Osteoblast (primary cell): ENCODE results near the gene MAPT. TPM values are rescaled to one million over a fixed set of nuclear protein-coding genes. Genes with fewer than 3 reads are reported as not detected.
A peak's percentile ranks its signal among the peaks of the same experiment; 100 is the strongest.

Experiments used
- DNase-seq: peaks from one replicate; pipeline ENCODE4 v3.0.0; 2011; ENCODE audit warnings: low spot score, mixed read lengths; ENCODE audit not compliant: insufficient read length; ENCODE audit errors: missing footprints
- H2AFZ ChIP-seq: 2 replicates; pipeline ENCODE4 v1.6.0; 2011; ENCODE audit warnings: mild to moderate bottlenecking, low read length
- H3K27ac ChIP-seq: 2 replicates; pipeline ENCODE4 v1.5.1; 2011; ENCODE audit warnings: mild to moderate bottlenecking, low read depth, low read length, moderate library complexity
- H3K27me3 ChIP-seq: 2 replicates; pipeline ENCODE4 v1.6.0; 2012; ENCODE audit warnings: mild to moderate bottlenecking, control low read depth, inconsistent platforms, low read length, moderate library complexity; ENCODE audit not compliant: insufficient read depth
- H3K36me3 ChIP-seq: 2 replicates; pipeline ENCODE4 v1.5.1; 2011; ENCODE audit warnings: mild to moderate bottlenecking, low read length, control low read depth, moderate library complexity; ENCODE audit not compliant: insufficient read depth
- H3K4me1 ChIP-seq: 2 replicates; pipeline ENCODE4 v1.5.1; 2011; ENCODE audit warnings: mild to moderate bottlenecking, low read length, control low read depth, moderate library complexity; ENCODE audit not compliant: insufficient read depth
- H3K4me2 ChIP-seq: 2 replicates; pipeline ENCODE4 v1.6.0; 2011; ENCODE audit warnings: mild to moderate bottlenecking, low read length; ENCODE audit not compliant: insufficient read depth
- H3K4me3 ChIP-seq: fragments of 200-600 bp; sonication (generic); 3 replicates; pipeline ENCODE4 v1.5.1; 2012; ENCODE audit warnings: mild to moderate bottlenecking, low read length, inconsistent platforms; ENCODE audit not compliant: insufficient read depth
- H3K79me2 ChIP-seq: 2 replicates; pipeline ENCODE4 v1.6.0; 2012; ENCODE audit warnings: mild to moderate bottlenecking, low read length, control low read depth, inconsistent platforms; ENCODE audit not compliant: insufficient read depth
- H3K9me3 ChIP-seq: 2 replicates; pipeline ENCODE4 v1.5.1; 2011; ENCODE audit warnings: low read depth, low read length, control low read depth
- H4K20me1 ChIP-seq: 2 replicates; pipeline ENCODE4 v1.6.0; 2012; ENCODE audit warnings: mild to moderate bottlenecking, low read length, control low read depth; ENCODE audit not compliant: insufficient read depth
- CTCF ChIP-seq: IDR thresholded peaks from 2 replicates; pipeline ENCODE4 v1.5.1; 2011; ENCODE audit warnings: mild to moderate bottlenecking, low read depth, low read length, moderate library complexity; ENCODE audit errors: extremely low read depth
- total RNA-seq: library from RNA; depleted of rRNA; stranded (reverse); fragments of >200 nt; gene quantifications from 2 replicates; pipeline ENCODE4 v1.2.3, GENCODE V29; 2012

MAPT gene
- total RNA-seq, 1 donor = 0.36 TPM

- H3K4me3 ChIP-seq = no peak overlapping the region
- no peaks in the 10 kb centered on the region for H3K9me3 ChIP-seq
- no peak overlapping the region for H3K4me2 ChIP-seq
- H4K20me1 ChIP-seq = no peaks in the 10 kb centered on the region
- peaks cover 8% of the 10 kb centered on the region for H3K4me1 ChIP-seq
- no peaks in the 10 kb centered on the region for H3K36me3 ChIP-seq
- no peaks in the 10 kb centered on the region for H3K79me2 ChIP-seq
- H3K27ac ChIP-seq = no peak overlapping the region
- peak; percentile 34 for DNase-seq
- H3K27me3 ChIP-seq = no peaks in the 10 kb centered on the region
- H2AFZ ChIP-seq = no peak overlapping the region
- no peak for TF ChIP-seq CTCF
Observed at GRCh38 chr17:46000757-46001156, 106.4 kb downstream of the MAPT start.

- H3K27ac ChIP-seq = no peak overlapping the region
- no peaks in the 10 kb centered on the region for H3K79me2 ChIP-seq
- no peaks in the 10 kb centered on the region for H3K9me3 ChIP-seq
- no peaks in the 10 kb centered on the region for H3K27me3 ChIP-seq
- H3K4me3 ChIP-seq = no peak overlapping the region
- no peaks in the 10 kb centered on the region for H3K36me3 ChIP-seq
- no peak overlapping the region for H2AFZ ChIP-seq
- H4K20me1 ChIP-seq = no peaks in the 10 kb centered on the region
- no peak for TF ChIP-seq CTCF
- H3K4me1 ChIP-seq = peaks cover 8% of the 10 kb centered on the region
- peak; percentile 38 for DNase-seq
- H3K4me2 ChIP-seq = no peak overlapping the region
Observed at GRCh38 chr17:46001390-46002310, 107.3 kb downstream of the MAPT start.

- Histone ChIP-seq H3K4me1 (peaks cover 8% of the 10 kb centered on the region), H3K27ac (no peak overlapping the region), H3K4me2 (no peak overlapping the region), H3K79me2 (no peaks in the 10 kb centered on the region), H3K4me3 (no peak overlapping the region), H3K27me3 (no peaks in the 10 kb centered on the region), H4K20me1 (no peaks in the 10 kb centered on the region), H2AFZ (no peak overlapping the region), H3K36me3 (no peaks in the 10 kb centered on the region), H3K9me3 (no peaks in the 10 kb centered on the region)
- peak; percentile 85 for TF ChIP-seq CTCF
- peak; percentile 95 for DNase-seq
Observed at GRCh38 chr17:46002311-46002972, 108.1 kb downstream of the MAPT start.

DNA sequence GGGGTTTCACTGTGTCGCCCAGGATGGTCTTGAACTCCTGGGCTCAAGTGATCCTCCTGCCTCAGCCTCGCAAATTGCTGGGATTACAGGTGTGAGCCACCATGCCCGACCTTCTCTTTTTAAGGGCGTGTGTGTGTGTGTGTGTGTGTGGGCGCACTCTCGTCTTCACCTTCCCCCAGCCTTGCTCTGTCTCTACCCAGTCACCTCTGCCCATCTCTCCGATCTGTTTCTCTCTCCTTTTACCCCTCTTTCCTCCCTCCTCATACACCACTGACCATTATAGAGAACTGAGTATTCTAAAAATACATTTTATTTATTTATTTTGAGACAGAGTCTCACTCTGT is 108.6 kb downstream of the MAPT start:
- H3K9me3 ChIP-seq = no peaks in the 10 kb centered on the region
- H3K36me3 ChIP-seq = no peaks in the 10 kb centered on the region
- no peaks in the 10 kb centered on the region for H3K79me2 ChIP-seq
- no peak overlapping the region for H3K27ac ChIP-seq
- H3K4me2 ChIP-seq = no peak overlapping the region
- no peak overlapping the region for H2AFZ ChIP-seq
- H4K20me1 ChIP-seq = no peaks in the 10 kb centered on the region
- DNase-seq = no peak
- no peak overlapping the region for H3K4me3 ChIP-seq
- peaks cover 4% of the 10 kb centered on the region for H3K4me1 ChIP-seq
- TF ChIP-seq CTCF = no peak
- H3K27me3 ChIP-seq = no peaks in the 10 kb centered on the region
